GM18858 (cell line): Measurements from ENCODE around the gene NOD1.
"Not testable (repeated sequence)": the region's sequence is repeated elsewhere in the genome, so short reads cannot be mapped to it uniquely, and the experiment has no call there.

Experiments
- ATAC-seq: cut with Tn5 transposase; IDR thresholded peaks from one replicate; pipeline ENCODE4 v1.9.1; 2021; ENCODE audit not compliant: unreplicated experiment

The NOD1 gene

GRCh38 chr7:30423788-30424505 is 54.6 kb downstream of the NOD1 start:
- ATAC-seq, result no peak

GRCh38 chr7:30422922-30423321 is 55.7 kb downstream of the NOD1 start:
- no peak for ATAC-seq

GRCh38 chr7:30421647-30422196 is 56.9 kb downstream of the NOD1 start:
- no peak for ATAC-seq

- no peak for ATAC-seq
Observed at GRCh38 chr7:30420662-30421061, 57.9 kb downstream of the NOD1 start.

GRCh38 chr7:30420080-30420479 is 58.5 kb downstream of the NOD1 start:
- ATAC-seq, result not testable (repeated sequence)

- no peak for ATAC-seq
Observed at GRCh38 chr7:30413864-30414263, 64.7 kb downstream of the NOD1 start.

GRCh38 chr7:30412782-30413504 is 65.6 kb downstream of the NOD1 start:
- no peak for ATAC-seq

- no peak for ATAC-seq
Observed at GRCh38 chr7:30411897-30412296, 66.7 kb downstream of the NOD1 start.

- no peak for ATAC-seq
Observed at GRCh38 chr7:30411173-30411572, 67.4 kb downstream of the NOD1 start.

GRCh38 chr7:30406664-30407425 is 71.7 kb downstream of the NOD1 start:
- ATAC-seq, result no peak

- no peak for ATAC-seq
Observed at GRCh38 chr7:30405179-30405578, 73.4 kb downstream of the NOD1 start.

- ATAC-seq, result no peak
Observed at GRCh38 chr7:30403477-30403876, 75.1 kb downstream of the NOD1 start.

GRCh38 chr7:30396389-30396788 is 82.2 kb downstream of the NOD1 start:
- ATAC-seq, result no peak

GRCh38 chr7:30395676-30396075 is 82.9 kb downstream of the NOD1 start:
- no peak for ATAC-seq

- no peak for ATAC-seq
Observed at GRCh38 chr7:30391806-30392205, 86.8 kb downstream of the NOD1 start.

- no peak for ATAC-seq
Observed at GRCh38 chr7:30390736-30391636, 87.6 kb downstream of the NOD1 start.

- no peak for ATAC-seq
Observed at GRCh38 chr7:30389791-30390190, 88.8 kb downstream of the NOD1 start.

- no peak for ATAC-seq
Observed at GRCh38 chr7:30382607-30383006, 96.0 kb downstream of the NOD1 start.

- ATAC-seq, result not testable (repeated sequence)
Observed at GRCh38 chr7:30380824-30381223, 97.8 kb downstream of the NOD1 start.

GRCh38 chr7:30380294-30380693 is 98.3 kb downstream of the NOD1 start:
- no peak for ATAC-seq
